GM12864 (cell line): ENCODE measurements around the gene GCN1.

Experiments
- DNase-seq: peaks from one replicate; pipeline ENCODE4 v3.0.0-alpha.2; 2011; ENCODE audit warnings: low read depth
- H3K4me3 ChIP-seq: 2 replicates; pipeline ENCODE4 v1.5.1; 2011; ENCODE audit warnings: mild to moderate bottlenecking, low read depth, low read length, control low read depth
- CTCF ChIP-seq: IDR thresholded peaks from 2 replicates; pipeline ENCODE4 v1.5.1; 2011; ENCODE audit warnings: low read depth, mild to moderate bottlenecking, moderate library complexity, low read length, control low read depth, inconsistent platforms; ENCODE audit errors: missing control alignments

Gene GCN1

GRCh38 chr12:120132054-120132836, 62.3 kb downstream of the GCN1 start:
- DNase-seq = no peak
- H3K4me3 ChIP-seq = no peak overlapping the region
- no peak for TF ChIP-seq CTCF

- H3K4me3 ChIP-seq = no peak overlapping the region
- no peak for DNase-seq
- TF ChIP-seq CTCF = no peak
These were observed 63.4 kb downstream of the GCN1 start for GRCh38 chr12:120131116-120131515.

GRCh38 chr12:120130011-120130410, 64.5 kb downstream of the GCN1 start:
- no peak overlapping the region for H3K4me3 ChIP-seq
- DNase-seq = no peak

GRCh38 chr12:120126635-120127005, 67.9 kb downstream of the GCN1 start:
- no peak for TF ChIP-seq CTCF
- no peak for DNase-seq
- H3K4me3 ChIP-seq = no peak overlapping the region

More at GRCh38 chr12:120130011-120130410, 64.5 kb downstream of the GCN1 start:
- TF ChIP-seq CTCF = no peak

- no peak for DNase-seq
- no peak for TF ChIP-seq CTCF
- no peak overlapping the region for H3K4me3 ChIP-seq
These were observed 68.5 kb downstream of the GCN1 start for GRCh38 chr12:120125792-120126634.

- no peak overlapping the region for H3K4me3 ChIP-seq
- no peak for TF ChIP-seq CTCF
- no peak for DNase-seq
These were observed 69.5 kb downstream of the GCN1 start for GRCh38 chr12:120125029-120125428.
